Neural progenitor cell (in vitro differentiated cells): ENCODE measurements around the gene STOML2. TPM values are rescaled to one million over a fixed set of nuclear protein-coding genes. Genes with fewer than 3 reads are reported as not detected.

ENCODE experiments used
- DNase-seq: peaks from one replicate; pipeline ENCODE4 v3.0.0-alpha.2; 2016; ENCODE audit warnings: low spot score
- H2AFZ ChIP-seq: fragments of 200-600 bp; sonication (generic); replicated peaks from 2 replicates; pipeline ENCODE4 v1.6.1; 2016; ENCODE audit warnings: antibody characterized with exemption
- H3F3A ChIP-seq: fragments of 200-600 bp; sonication (generic); 2 replicates; pipeline ENCODE4 v1.6.1; 2016; ENCODE audit warnings: antibody characterized with exemption, low read depth
- H3K27ac ChIP-seq: fragments of 200-600 bp; sonication (generic); 2 replicates; pipeline ENCODE4 v1.5.1; 2016; ENCODE audit warnings: mild to moderate bottlenecking
- H3K27me3 ChIP-seq: fragments of 200-600 bp; sonication (generic); 2 replicates; pipeline ENCODE4 v1.6.1; 2016; ENCODE audit warnings: mild to moderate bottlenecking, moderate library complexity
- H3K36me3 ChIP-seq: fragments of 200-600 bp; sonication (generic); 2 replicates; pipeline ENCODE4 v1.5.1; 2016
- H3K4me1 ChIP-seq: fragments of 200-600 bp; sonication (generic); 2 replicates; pipeline ENCODE4 v1.6.1; 2016; ENCODE audit warnings: mixed run types
- H3K4me2 ChIP-seq: fragments of 200-600 bp; sonication (generic); 2 replicates; pipeline ENCODE4 v1.6.1; 2016
- H3K4me3 ChIP-seq: fragments of 200-600 bp; sonication (generic); 2 replicates; pipeline ENCODE4 v1.5.1; 2016
- H3K79me2 ChIP-seq: fragments of 200-600 bp; sonication (generic); 2 replicates; pipeline ENCODE4 v1.6.1; 2016; ENCODE audit warnings: low read depth
- H3K9ac ChIP-seq: fragments of 200-600 bp; sonication (generic); 2 replicates; pipeline ENCODE4 v1.6.1; 2016
- H3K9me3 ChIP-seq: fragments of 200-600 bp; sonication (generic); 2 replicates; pipeline ENCODE4 v1.5.1; 2016; ENCODE audit warnings: low read depth
- H4K20me1 ChIP-seq: fragments of 200-600 bp; sonication (generic); 2 replicates; pipeline ENCODE4 v1.6.1; 2016; ENCODE audit warnings: low read depth
- H3K27ac Mint-ChIP-seq: 3 replicates; pipeline ENCODE4 v1.8.0; 2021; ENCODE audit warnings: mixed read lengths
- H3K27me3 Mint-ChIP-seq: 2 replicates; pipeline ENCODE4 v1.8.0; 2022; ENCODE audit warnings: low read depth, mild to moderate bottlenecking, inconsistent platforms, moderate library complexity, mixed read lengths; ENCODE audit not compliant: insufficient read depth
- H3K36me3 Mint-ChIP-seq: 3 replicates; pipeline ENCODE4 v1.8.0; 2021; ENCODE audit warnings: mixed read lengths
- H3K4me1 Mint-ChIP-seq: 3 replicates; pipeline ENCODE4 v1.8.0; 2021; ENCODE audit warnings: mixed read lengths
- H3K4me3 Mint-ChIP-seq: 3 replicates; pipeline ENCODE4 v1.8.0; 2021; ENCODE audit warnings: mild to moderate bottlenecking, moderate library complexity, mixed read lengths
- H3K9me3 Mint-ChIP-seq: 3 replicates; pipeline ENCODE4 v1.8.0; 2020; ENCODE audit warnings: mixed read lengths
- CTCF ChIP-seq: fragments of 200-600 bp; sonication (generic); IDR thresholded peaks from 2 replicates; pipeline ENCODE4 v1.5.1; 2017; ENCODE audit warnings: antibody characterized with exemption, mild to moderate bottlenecking
- EZH2 ChIP-seq: fragments of 200-600 bp; sonication (generic); IDR thresholded peaks from 2 replicates; pipeline ENCODE4 v1.6.1; 2017; ENCODE audit warnings: antibody characterized with exemption, mild to moderate bottlenecking, moderate library complexity
- EZH2phosphoT487 ChIP-seq: fragments of 200-600 bp; sonication (generic); IDR thresholded peaks from 2 replicates; pipeline ENCODE4 v1.6.1; 2017; ENCODE audit warnings: antibody characterized with exemption
- total RNA-seq: library from RNA; depleted of rRNA; stranded (reverse); fragments of >200 nt; gene quantifications from 2 replicates; pipeline ENCODE4 v1.2.3, GENCODE V29; 2015; ENCODE audit warnings: low replicate concordance

Gene STOML2
- total RNA-seq, 1 donor from 2014 or later = 114 TPM

- Histone ChIP-seq H3K36me3 (no peaks in the 10 kb centered on the region), H3K9me3 (no peaks in the 10 kb centered on the region), H2AFZ (peak overlapping the region; percentile 70), H3K27ac (peak overlapping the region; percentile 5), H3K79me2 (peaks cover 17% of the 10 kb centered on the region), H3K4me2 (peak overlapping the region; percentile 95), H4K20me1 (no peaks in the 10 kb centered on the region), H3F3A (peaks cover 17% of the 10 kb centered on the region), H3K4me3 (peak overlapping the region; percentile 80), H3K27me3 (no peaks in the 10 kb centered on the region), H3K4me1 (peaks cover 16% of the 10 kb centered on the region), H3K9ac (no peak overlapping the region)
- Mint-ChIP-seq H3K27ac (peak overlapping the region; percentile 100), H3K4me1 (peaks cover 42% of the 10 kb centered on the region), H3K4me3 (peak overlapping the region; percentile 94), H3K36me3 (peaks cover 36% of the 10 kb centered on the region), H3K27me3 (peaks cover 14% of the 10 kb centered on the region), H3K9me3 (no peaks in the 10 kb centered on the region)
- TF ChIP-seq EZH2phosphoT487 (no peak), EZH2 (no peak), CTCF (no peak)
- DNase-seq = no peak
These were observed 795 bp upstream of the STOML2 start for GRCh38 chr9:35103660-35104191.

- Histone ChIP-seq H3K36me3 (no peaks in the 10 kb centered on the region), H3K9me3 (no peaks in the 10 kb centered on the region), H3K4me2 (peak overlapping the region; percentile 95), H3K4me3 (peak overlapping the region; percentile 80), H3K27me3 (no peaks in the 10 kb centered on the region), H3K4me1 (peaks cover 16% of the 10 kb centered on the region), H2AFZ (peak overlapping the region; percentile 56), H4K20me1 (no peaks in the 10 kb centered on the region), H3K79me2 (peaks cover 17% of the 10 kb centered on the region), H3F3A (peaks cover 17% of the 10 kb centered on the region), H3K27ac (peak overlapping the region; percentile 13), H3K9ac (peak overlapping the region; percentile 90)
- Mint-ChIP-seq H3K36me3 (peaks cover 32% of the 10 kb centered on the region), H3K4me1 (peaks cover 45% of the 10 kb centered on the region), H3K9me3 (no peaks in the 10 kb centered on the region), H3K27ac (peak overlapping the region; percentile 100), H3K27me3 (peaks cover 14% of the 10 kb centered on the region), H3K4me3 (peak overlapping the region; percentile 94)
- DNase-seq = no peak
- TF ChIP-seq EZH2phosphoT487 (no peak), CTCF (no peak), EZH2 (no peak)
These were observed 514 bp downstream of the STOML2 start for GRCh38 chr9:35102465-35102768.

GRCh38 chr9:35097573-35097972, 5.4 kb downstream of the STOML2 start:
- Mint-ChIP-seq H3K9me3 (no peaks in the 10 kb centered on the region), H3K4me3 (peak overlapping the region; percentile 74), H3K4me1 (peaks cover 25% of the 10 kb centered on the region), H3K36me3 (peaks cover 20% of the 10 kb centered on the region), H3K27ac (no peak overlapping the region), H3K27me3 (no peaks in the 10 kb centered on the region)
- peaks cover 7% of the 10 kb centered on the region for H3K4me1 ChIP-seq
- no peaks in the 10 kb centered on the region for H3K36me3 ChIP-seq
- H3K27me3 ChIP-seq = no peaks in the 10 kb centered on the region
- H3K4me2 ChIP-seq = no peak overlapping the region
- H2AFZ ChIP-seq = no peak overlapping the region
- H4K20me1 ChIP-seq = no peaks in the 10 kb centered on the region
- no peaks in the 10 kb centered on the region for H3K9me3 ChIP-seq
- no peak overlapping the region for H3K27ac ChIP-seq
- H3K9ac ChIP-seq = no peak overlapping the region
- H3K79me2 ChIP-seq = peaks cover 22% of the 10 kb centered on the region
- no peak overlapping the region for H3K4me3 ChIP-seq
- no peak for DNase-seq
- TF ChIP-seq EZH2 = no peak
- TF ChIP-seq CTCF = no peak
- no peak for TF ChIP-seq EZH2phosphoT487
- H3F3A ChIP-seq = peaks cover 6% of the 10 kb centered on the region
